Sigmoid colon (tissue), 4 donors: Measurements from ENCODE around the gene C1R.

ENCODE experiments used
- EP300 ChIP-seq, 4 donors: sonication (generic); formaldehyde crosslinking; IDR thresholded peaks; one replicate each; pipeline ENCODE4 v1.6.1; 2017; ENCODE audit warnings: antibody characterized with exemption in 4 of 4
- POLR2AphosphoS5 ChIP-seq, 4 donors: sonication (generic); formaldehyde crosslinking; IDR thresholded peaks; one replicate each; pipeline ENCODE4 v1.6.1; 2017; ENCODE audit warnings: antibody characterized with exemption in 4 of 4

DNA sequence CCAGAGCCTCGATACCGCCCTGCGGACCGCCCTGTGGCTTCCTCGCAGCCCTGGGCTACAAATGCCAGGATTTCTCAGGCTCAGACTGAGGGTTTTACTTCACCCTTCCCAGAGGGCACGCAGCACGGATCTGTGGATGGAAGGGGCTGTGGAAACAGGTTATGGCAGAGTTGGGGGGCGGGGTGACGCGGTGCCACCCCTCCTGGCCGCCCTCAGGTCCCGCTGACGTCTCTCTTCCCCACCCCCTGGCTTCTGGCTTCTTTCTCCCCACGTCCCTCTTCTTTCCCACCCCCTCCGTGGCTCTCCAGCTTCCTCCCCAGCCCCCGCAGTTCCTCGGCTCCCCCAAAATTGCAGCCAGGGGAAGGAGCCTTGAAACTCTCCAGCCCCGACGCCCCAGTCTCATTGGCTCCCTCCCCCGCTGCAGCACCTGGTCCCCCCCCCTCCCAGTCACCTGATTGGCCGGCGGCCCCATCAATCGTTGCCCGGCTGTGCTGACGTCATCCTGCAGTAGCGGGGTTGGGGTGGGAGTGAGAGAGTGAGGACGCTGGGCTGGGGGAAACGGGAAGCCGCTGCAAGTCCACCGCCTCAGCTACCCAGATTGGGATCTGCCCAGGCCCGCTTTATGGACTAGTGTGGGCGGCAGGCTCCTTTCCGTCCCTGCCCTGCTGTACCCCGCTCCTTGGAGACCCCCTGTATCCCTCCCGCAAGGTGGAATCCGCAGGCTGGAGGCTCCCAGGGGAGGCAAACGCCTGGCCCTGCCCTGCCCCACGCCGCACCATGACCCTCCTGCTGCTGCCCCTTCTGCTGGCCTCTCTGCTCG, 37.8 kb upstream of the C1R start, which contains the start of gene CLSTN3:
- TF ChIP-seq POLR2AphosphoS5 (IDR thresholded peaks at IDR 0.05), result peak; percentile 4 to 82 (median 52)
- no peak for TF ChIP-seq EP300 (IDR thresholded peaks at IDR 0.05)
